Ishikawa (cell line): ENCODE results near the gene SLAMF1.

Experiments
- CEBPB ChIP-seq: IDR thresholded peaks from 2 replicates; pipeline ENCODE4 v1.6.1; 2012
- CREB1 ChIP-seq: IDR thresholded peaks from 2 replicates; pipeline ENCODE4 v1.6.1; 2012; ENCODE audit warnings: low read depth
- EGR1 ChIP-seq: IDR thresholded peaks from 2 replicates; pipeline ENCODE4 v1.6.1; 2012
- EP300 ChIP-seq: IDR thresholded peaks from 2 replicates; pipeline ENCODE4 v1.6.1; 2012; ENCODE audit warnings: borderline replicate concordance
- FOXM1 ChIP-seq: IDR thresholded peaks from 2 replicates; pipeline ENCODE4 v1.6.1; 2012; ENCODE audit warnings: low read depth, borderline replicate concordance
- MAX ChIP-seq: IDR thresholded peaks from 2 replicates; pipeline ENCODE4 v1.6.1; 2012
- NFIC ChIP-seq: IDR thresholded peaks from 2 replicates; pipeline ENCODE4 v1.6.1; 2012
- RAD21 ChIP-seq: IDR thresholded peaks from 2 replicates; pipeline ENCODE4 v1.6.1; 2012; ENCODE audit warnings: low read depth
- TAF1 ChIP-seq: IDR thresholded peaks from 2 replicates; pipeline ENCODE4 v1.6.1; 2012; ENCODE audit warnings: low read depth, mild to moderate bottlenecking
- TCF12 ChIP-seq: IDR thresholded peaks from 2 replicates; pipeline ENCODE4 v1.6.1; 2012; ENCODE audit warnings: low read depth
- TEAD4 ChIP-seq: IDR thresholded peaks from 2 replicates; pipeline ENCODE4 v1.6.1; 2012
- USF1 ChIP-seq: IDR thresholded peaks from 2 replicates; pipeline ENCODE4 v1.6.1; 2012
- YY1 ChIP-seq: IDR thresholded peaks from 2 replicates; pipeline ENCODE4 v1.6.1; 2012; ENCODE audit warnings: low read depth
- ZBTB7A ChIP-seq: IDR thresholded peaks from 2 replicates; pipeline ENCODE4 v1.6.1; 2012; ENCODE audit warnings: low read depth
- TF ChIP-seq, protein P1 (sequence below): IDR thresholded peaks from 2 replicates; pipeline ENCODE4 v1.6.1; 2012; ENCODE audit warnings: low read depth, mild to moderate bottlenecking

SLAMF1 gene

DNA sequence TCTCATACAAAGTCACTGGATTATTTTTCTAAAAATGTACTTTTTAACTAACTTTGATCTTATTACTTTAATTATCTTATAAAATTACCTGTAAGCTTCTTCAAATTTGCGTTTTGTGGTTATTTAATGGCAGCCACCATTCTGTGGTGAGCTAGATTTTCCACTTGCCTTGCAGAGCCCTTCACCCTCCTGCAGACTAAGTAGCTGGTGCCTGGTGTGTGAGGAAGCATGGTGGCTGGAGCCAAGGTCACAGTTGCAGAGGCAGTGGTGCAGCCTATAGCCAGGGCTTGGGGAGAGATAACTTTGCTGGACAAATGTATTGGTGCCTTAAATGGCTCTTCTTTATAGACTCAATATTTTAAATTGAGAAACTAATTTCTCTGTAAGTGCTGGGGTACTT is 56.4 kb downstream of the SLAMF1 start:
- TF ChIP-seq USF1 (no peak), FOXM1 (no peak), NFIC (no peak), TEAD4 (no peak), YY1 (no peak), MAX (no peak), EGR1 (no peak), TCF12 (no peak), ZBTB7A (no peak), CEBPB (no peak), RAD21 (no peak), TAF1 (no peak), CREB1 (no peak), EP300 (no peak)
- TF ChIP-seq, protein P1, sequence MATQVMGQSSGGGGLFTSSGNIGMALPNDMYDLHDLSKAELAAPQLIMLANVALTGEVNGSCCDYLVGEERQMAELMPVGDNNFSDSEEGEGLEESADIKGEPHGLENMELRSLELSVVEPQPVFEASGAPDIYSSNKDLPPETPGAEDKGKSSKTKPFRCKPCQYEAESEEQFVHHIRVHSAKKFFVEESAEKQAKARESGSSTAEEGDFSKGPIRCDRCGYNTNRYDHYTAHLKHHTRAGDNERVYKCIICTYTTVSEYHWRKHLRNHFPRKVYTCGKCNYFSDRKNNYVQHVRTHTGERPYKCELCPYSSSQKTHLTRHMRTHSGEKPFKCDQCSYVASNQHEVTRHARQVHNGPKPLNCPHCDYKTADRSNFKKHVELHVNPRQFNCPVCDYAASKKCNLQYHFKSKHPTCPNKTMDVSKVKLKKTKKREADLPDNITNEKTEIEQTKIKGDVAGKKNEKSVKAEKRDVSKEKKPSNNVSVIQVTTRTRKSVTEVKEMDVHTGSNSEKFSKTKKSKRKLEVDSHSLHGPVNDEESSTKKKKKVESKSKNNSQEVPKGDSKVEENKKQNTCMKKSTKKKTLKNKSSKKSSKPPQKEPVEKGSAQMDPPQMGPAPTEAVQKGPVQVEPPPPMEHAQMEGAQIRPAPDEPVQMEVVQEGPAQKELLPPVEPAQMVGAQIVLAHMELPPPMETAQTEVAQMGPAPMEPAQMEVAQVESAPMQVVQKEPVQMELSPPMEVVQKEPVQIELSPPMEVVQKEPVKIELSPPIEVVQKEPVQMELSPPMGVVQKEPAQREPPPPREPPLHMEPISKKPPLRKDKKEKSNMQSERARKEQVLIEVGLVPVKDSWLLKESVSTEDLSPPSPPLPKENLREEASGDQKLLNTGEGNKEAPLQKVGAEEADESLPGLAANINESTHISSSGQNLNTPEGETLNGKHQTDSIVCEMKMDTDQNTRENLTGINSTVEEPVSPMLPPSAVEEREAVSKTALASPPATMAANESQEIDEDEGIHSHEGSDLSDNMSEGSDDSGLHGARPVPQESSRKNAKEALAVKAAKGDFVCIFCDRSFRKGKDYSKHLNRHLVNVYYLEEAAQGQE: no peak

- no peak for TF ChIP-seq YY1
- no peak for TF ChIP-seq TCF12
- TF ChIP-seq EP300: no peak
- TF ChIP-seq CREB1: no peak
- TF ChIP-seq, protein P1: no peak
- no peak for TF ChIP-seq USF1
- TF ChIP-seq RAD21: no peak
- no peak for TF ChIP-seq EGR1
- no peak for TF ChIP-seq TEAD4
- no peak for TF ChIP-seq TAF1
- TF ChIP-seq FOXM1: no peak
- TF ChIP-seq MAX: no peak
- TF ChIP-seq ZBTB7A: no peak
- TF ChIP-seq CEBPB: no peak
Measured at GRCh38 chr1:160588468-160588867, 58.4 kb downstream of the SLAMF1 start.

GRCh38 chr1:160584784-160585183 is 62.1 kb downstream of the SLAMF1 start:
- no peak for TF ChIP-seq YY1
- TF ChIP-seq TEAD4: no peak
- no peak for TF ChIP-seq USF1
- TF ChIP-seq, protein P1: no peak
- TF ChIP-seq NFIC: no peak
- TF ChIP-seq EP300: no peak
- TF ChIP-seq RAD21: no peak
- TF ChIP-seq CREB1: no peak
- no peak for TF ChIP-seq TCF12
- TF ChIP-seq MAX: no peak

DNA sequence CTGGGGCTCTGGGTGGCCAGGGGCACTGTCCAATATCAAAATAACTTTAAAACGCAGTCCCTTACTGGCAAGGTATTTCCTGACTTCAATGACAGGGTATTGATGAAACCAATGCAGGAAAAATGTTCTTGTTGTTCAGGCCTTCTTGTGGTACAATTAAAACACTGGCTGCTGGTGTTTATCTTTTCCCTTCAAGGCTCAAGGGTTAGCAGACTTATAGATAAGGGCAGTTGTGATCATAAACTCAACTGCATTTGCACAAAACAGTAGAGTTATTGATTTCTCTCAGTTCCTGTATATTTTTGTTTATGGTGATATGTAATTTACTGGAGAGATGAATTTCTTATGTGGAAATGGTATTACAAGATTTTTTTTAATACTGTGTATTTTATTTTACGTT is 64.9 kb downstream of the SLAMF1 start:
- TF ChIP-seq EP300 (no peak), USF1 (no peak), RAD21 (no peak), YY1 (no peak), FOXM1 (no peak), CEBPB (no peak), TEAD4 (no peak), MAX (no peak), TCF12 (no peak), EGR1 (no peak)
- TF ChIP-seq, protein P1: no peak
